SK-N-SH (cell line): ENCODE measurements around the gene MGAT4B.

Experiments
- FOXJ3 ChIP-seq: sonication (generic); formaldehyde crosslinking; IDR thresholded peaks from 2 replicates; pipeline ENCODE4 v1.5.1; 2020; ENCODE audit warnings: mild to moderate bottlenecking, missing genetic modification reagents
- POLR2AphosphoS5 ChIP-seq: IDR thresholded peaks from 2 replicates; pipeline ENCODE4 v1.6.1; 2012; ENCODE audit warnings: low read depth, low read length
- SIN3A ChIP-seq: IDR thresholded peaks from 2 replicates; pipeline ENCODE4 v1.6.1; 2012; ENCODE audit warnings: low read depth, mild to moderate bottlenecking, low read length, moderate library complexity, borderline replicate concordance
- TF ChIP-seq, protein P1 (sequence below): fragments of 200-600 bp; sonication (generic); IDR thresholded peaks from 2 replicates; pipeline ENCODE4 v1.6.1; 2017; ENCODE audit warnings: antibody characterized with exemption, mild to moderate bottlenecking, moderate library complexity
- TF ChIP-seq, protein P2 (sequence below): IDR thresholded peaks from 2 replicates; pipeline ENCODE4 v1.4.0; 2012; ENCODE audit warnings: low read depth
- TF ChIP-seq, protein P3 (sequence below): IDR thresholded peaks from 2 replicates; pipeline ENCODE4; 2012

DNA sequence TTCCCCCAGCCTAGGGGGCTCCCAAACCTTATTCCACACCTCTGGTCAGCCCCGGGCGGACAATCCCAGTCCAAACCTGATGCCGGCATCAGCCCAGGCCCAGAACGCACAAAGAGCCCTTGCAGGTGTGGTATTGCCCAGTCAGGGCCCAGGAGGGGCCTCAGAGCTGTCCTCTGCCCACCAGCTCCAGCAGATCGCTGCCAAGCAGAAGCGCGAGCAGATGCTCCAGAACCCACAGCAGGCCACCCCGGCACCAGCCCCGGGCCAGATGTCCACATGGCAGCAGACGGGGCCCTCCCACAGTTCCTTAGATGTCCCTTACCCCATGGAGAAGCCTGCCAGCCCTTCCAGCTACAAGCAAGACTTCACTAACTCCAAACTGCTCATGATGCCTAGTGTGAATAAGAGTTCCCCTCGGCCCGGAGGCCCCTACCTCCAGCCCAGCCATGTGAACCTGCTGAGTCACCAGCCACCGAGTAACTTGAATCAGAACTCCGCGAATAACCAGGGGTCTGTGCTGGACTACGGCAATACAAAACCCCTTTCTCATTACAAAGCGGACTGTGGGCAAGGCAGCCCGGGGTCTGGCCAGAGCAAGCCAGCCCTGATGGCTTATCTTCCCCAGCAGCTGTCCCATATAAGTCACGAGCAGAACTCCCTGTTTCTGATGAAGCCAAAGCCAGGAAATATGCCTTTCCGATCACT, 40.5 kb downstream of the MGAT4B start:
- TF ChIP-seq, protein P1, sequence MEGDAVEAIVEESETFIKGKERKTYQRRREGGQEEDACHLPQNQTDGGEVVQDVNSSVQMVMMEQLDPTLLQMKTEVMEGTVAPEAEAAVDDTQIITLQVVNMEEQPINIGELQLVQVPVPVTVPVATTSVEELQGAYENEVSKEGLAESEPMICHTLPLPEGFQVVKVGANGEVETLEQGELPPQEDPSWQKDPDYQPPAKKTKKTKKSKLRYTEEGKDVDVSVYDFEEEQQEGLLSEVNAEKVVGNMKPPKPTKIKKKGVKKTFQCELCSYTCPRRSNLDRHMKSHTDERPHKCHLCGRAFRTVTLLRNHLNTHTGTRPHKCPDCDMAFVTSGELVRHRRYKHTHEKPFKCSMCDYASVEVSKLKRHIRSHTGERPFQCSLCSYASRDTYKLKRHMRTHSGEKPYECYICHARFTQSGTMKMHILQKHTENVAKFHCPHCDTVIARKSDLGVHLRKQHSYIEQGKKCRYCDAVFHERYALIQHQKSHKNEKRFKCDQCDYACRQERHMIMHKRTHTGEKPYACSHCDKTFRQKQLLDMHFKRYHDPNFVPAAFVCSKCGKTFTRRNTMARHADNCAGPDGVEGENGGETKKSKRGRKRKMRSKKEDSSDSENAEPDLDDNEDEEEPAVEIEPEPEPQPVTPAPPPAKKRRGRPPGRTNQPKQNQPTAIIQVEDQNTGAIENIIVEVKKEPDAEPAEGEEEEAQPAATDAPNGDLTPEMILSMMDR = no peak
- no peak for TF ChIP-seq FOXJ3 (CRISPR knock-in tag)
- TF ChIP-seq, protein P2, sequence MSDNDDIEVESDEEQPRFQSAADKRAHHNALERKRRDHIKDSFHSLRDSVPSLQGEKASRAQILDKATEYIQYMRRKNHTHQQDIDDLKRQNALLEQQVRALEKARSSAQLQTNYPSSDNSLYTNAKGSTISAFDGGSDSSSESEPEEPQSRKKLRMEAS = peak; percentile 57
- TF ChIP-seq POLR2AphosphoS5 = no peak
- TF ChIP-seq, protein P3, sequence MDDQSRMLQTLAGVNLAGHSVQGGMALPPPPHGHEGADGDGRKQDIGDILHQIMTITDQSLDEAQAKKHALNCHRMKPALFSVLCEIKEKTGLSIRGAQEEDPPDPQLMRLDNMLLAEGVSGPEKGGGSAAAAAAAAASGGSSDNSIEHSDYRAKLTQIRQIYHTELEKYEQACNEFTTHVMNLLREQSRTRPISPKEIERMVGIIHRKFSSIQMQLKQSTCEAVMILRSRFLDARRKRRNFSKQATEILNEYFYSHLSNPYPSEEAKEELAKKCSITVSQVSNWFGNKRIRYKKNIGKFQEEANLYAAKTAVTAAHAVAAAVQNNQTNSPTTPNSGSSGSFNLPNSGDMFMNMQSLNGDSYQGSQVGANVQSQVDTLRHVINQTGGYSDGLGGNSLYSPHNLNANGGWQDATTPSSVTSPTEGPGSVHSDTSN = no peak
- no peak for TF ChIP-seq SIN3A
